Keratinocyte (primary cell): Measurements from ENCODE around the gene GDNF.

Experiments
- CTCF ChIP-seq, 3 experiments: IDR thresholded peaks in 1 of 3; conservative IDR thresholded peaks in 1 of 3; optimal IDR thresholded peaks in 1 of 3; 2 replicates in 2 of 3; 3 replicates in 1 of 3; pipeline versions ENCODE3 to v1.5.1; 2011; ENCODE audit warnings: low read length in 3 of 3, mild to moderate bottlenecking in 3 of 3, moderate library complexity in 2 of 3, control low read depth in 1 of 3, inconsistent platforms in 1 of 3; ENCODE audit not compliant: insufficient read depth in 2 of 3; ENCODE audit errors: extremely low read depth in 1 of 3
- EZH2 ChIP-seq: IDR thresholded peaks from one replicate; pipeline ENCODE4 v1.6.1; 2012; ENCODE audit warnings: inconsistent platforms, mild to moderate bottlenecking, low read length, moderate library complexity

- no peak for TF ChIP-seq CTCF (optimal IDR thresholded peaks at IDR 0.05 in 1 of 3, IDR thresholded peaks at IDR 0.05 in 1 of 3, conservative IDR thresholded peaks at IDR 0.05 in 1 of 3; ENCODE audit: extremely low read depth in 1 of 3, insufficient read depth in 2 of 3, low read length in 3 of 3)
- no peak for TF ChIP-seq EZH2
These were observed 4.4 kb downstream of the GDNF start for GRCh38 chr5:37835380-37835973.
